ENCODE measurements around the gene LSP1. TPM values are rescaled to one million over a fixed set of nuclear protein-coding genes. Genes with fewer than 3 reads are reported as not detected.

LSP1 gene
- total and polyA plus RNA-seq, 2 of the 8 experiments (the other 6 are each of a cell fraction or from before 2014, with no cell fraction given) = 0.03 TPM; not detected in 1

DNA sequence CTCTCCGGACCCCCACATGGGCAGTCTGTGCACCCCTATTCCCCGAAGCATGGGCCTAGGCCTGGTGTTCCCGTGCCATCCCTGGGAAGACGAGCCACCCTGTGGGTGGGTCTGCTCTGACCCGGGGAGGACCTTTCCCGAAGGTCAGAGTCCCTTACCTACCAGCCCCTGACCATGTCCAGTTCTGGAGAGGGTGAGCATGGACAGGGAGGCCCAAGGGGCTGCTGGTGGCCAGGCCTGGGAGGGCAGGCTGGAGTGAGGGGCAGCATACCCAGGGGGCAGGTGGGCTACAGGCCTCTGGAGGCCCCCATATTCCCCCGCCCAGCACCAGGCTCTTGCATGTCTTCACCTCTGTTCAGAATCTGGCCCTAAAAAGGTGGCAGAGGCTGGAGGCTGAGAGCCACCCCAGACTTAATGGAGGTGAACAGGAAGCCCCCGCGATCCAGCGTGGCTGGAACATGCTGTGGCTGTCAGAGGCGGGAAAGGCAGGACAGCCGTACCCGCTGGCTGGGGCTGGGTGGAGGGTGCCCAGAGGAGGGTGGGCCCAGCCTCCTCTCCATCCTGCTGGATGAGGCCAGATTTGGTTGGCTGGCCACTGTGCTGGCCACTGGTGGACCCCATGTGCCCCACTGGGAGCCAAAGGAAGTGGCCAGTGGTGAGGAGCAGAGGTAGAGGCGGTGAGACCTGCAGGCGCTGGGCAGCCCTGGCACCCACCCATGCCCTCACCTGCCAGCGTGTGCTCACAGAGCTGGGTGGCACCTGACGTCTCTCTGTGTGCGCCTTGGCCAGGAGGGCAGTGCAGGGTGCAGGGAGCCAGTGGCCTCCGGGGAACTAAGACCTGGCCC is 29.3 kb upstream of the LSP1 start (continued):
- TF ChIP-seq EP300 (IDR thresholded peaks at IDR 0.05; ENCODE audit: borderline replicate concordance in 1 of 2, low read depth in 2 of 2, low read length in 2 of 2) (no peak), BCL11A (IDR thresholded peaks at IDR 0.05; ENCODE audit: low read depth in 2 of 2, low read length in 2 of 2) (no peak), CHD1 (IDR thresholded peaks at IDR 0.05; ENCODE audit: low read depth, low read length) (no peak), EZH2 (IDR thresholded peaks at IDR 0.05; ENCODE audit: low read depth, low read length, severe bottlenecking) (no peak), EGR1 (IDR thresholded peaks at IDR 0.05; ENCODE audit: borderline replicate concordance, low read depth, low read length) (no peak), SIRT6 (IDR thresholded peaks at IDR 0.05; ENCODE audit: low read length) (no peak), RXRA (IDR thresholded peaks at IDR 0.05; ENCODE audit: insufficient read depth, low read depth, low read length) (no peak), MAX (IDR thresholded peaks at IDR 0.05) (no peak), TCF12 (IDR thresholded peaks at IDR 0.05; ENCODE audit: low read depth, low read length) (no peak)

Measured in H1 (cell line).